ENCODE results near the gene NACC1.

NACC1 gene

DNA sequence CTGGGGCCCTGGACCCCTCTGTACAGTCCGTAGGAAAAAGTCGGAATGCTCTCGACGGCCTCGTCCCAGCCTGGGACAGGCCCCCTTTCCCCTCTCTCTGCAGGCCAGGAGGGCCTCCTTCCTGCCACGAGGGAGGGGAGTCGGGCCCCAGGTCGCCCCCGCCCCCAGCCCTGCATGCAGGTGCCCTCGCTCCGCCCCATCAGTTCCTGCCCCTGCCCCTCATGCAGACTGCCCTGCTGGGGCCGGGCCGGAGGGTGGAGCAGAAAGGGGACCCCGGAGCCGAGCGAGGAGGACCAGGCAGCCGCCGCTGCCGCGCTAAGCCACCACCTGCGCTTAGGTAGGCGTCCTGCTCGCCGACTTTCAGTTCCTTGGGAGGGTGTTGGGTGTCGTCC lies 22.7 kb upstream of the NACC1 start:
- no peaks in the 10 kb centered on the region for H3K9me3 ChIP-seq (replicated peaks in 1 of 11)
- peaks cover 71 to 95% (median 90%) of the 10 kb centered on the region in 10 experiments for H3K4me1 ChIP-seq
- H3K36me3 ChIP-seq: peaks cover 0 to 19% (median 16%) of the 10 kb centered on the region in 11 experiments; a peak in 18 of 22 replicates
- H3K4me3 ChIP-seq: peak overlapping the region; percentile 54 to 86 (median 67)
- H3K9ac ChIP-seq: peak overlapping the region; percentile 43 to 96 (median 78); a peak in 21 of 22 replicates
- no peak for TF ChIP-seq Cebpa-rat (IDR thresholded peaks at IDR 0.05)
- H3K27ac ChIP-seq: peak overlapping the region in 10 of 11 experiments; percentile 32 to 87 (median 74); a peak in 17 of 22 replicates
- peak overlapping the region; percentile 79 to 100 (median 98) for H3K4me2 ChIP-seq
- H4K20me1 ChIP-seq: peaks cover 1 to 48% (median 18%) of the 10 kb centered on the region in 11 experiments; a peak in 18 of 22 replicates
- peaks cover 0 to 29% (median 20%) of the 10 kb centered on the region in 11 experiments; a peak in 14 of 22 replicates for H3K27me3 ChIP-seq

- peak overlapping the region; percentile 54 to 86 (median 67) for H3K4me3 ChIP-seq
Observed at GRCh38 chr19:13095934-13096927, 21.8 kb upstream of the NACC1 start.

GRCh38 chr19:13097033-13097462 lies 21.0 kb upstream of the NACC1 start:
- Histone ChIP-seq H3K4me2 (peak overlapping the region; percentile 79 to 100 (median 98)), H3K36me3 (peaks cover 0 to 32% (median 20%) of the 10 kb centered on the region in 11 experiments; a peak in 19 of 22 replicates), H3K9ac (peak overlapping the region; percentile 70 to 96 (median 79)), H3K9me3 (replicated peaks in 1 of 11) (no peaks in the 10 kb centered on the region), H4K20me1 (peaks cover 3 to 58% (median 34%) of the 10 kb centered on the region in 11 experiments; a peak in 19 of 22 replicates), H3K27me3 (peaks cover 0 to 29% (median 20%) of the 10 kb centered on the region in 11 experiments; a peak in 14 of 22 replicates), H3K27ac (peak overlapping the region; percentile 60 to 87 (median 74)), H3K4me1 (peaks cover 63 to 94% (median 88%) of the 10 kb centered on the region in 10 experiments), H3K4me3 (peak overlapping the region; percentile 43 to 86 (median 67))
- no peak for TF ChIP-seq Cebpa-rat (IDR thresholded peaks at IDR 0.05)

More at GRCh38 chr19:13095934-13096927, 21.8 kb upstream of the NACC1 start:
- Histone ChIP-seq H3K4me1 (peaks cover 71 to 95% (median 90%) of the 10 kb centered on the region in 10 experiments), H4K20me1 (peaks cover 3 to 52% (median 26%) of the 10 kb centered on the region in 11 experiments; a peak in 18 of 22 replicates), H3K4me2 (peak overlapping the region; percentile 79 to 100 (median 98)), H3K9me3 (replicated peaks in 1 of 11) (no peaks in the 10 kb centered on the region), H3K36me3 (peaks cover 0 to 27% (median 20%) of the 10 kb centered on the region in 11 experiments; a peak in 19 of 22 replicates), H3K27me3 (peaks cover 0 to 29% (median 20%) of the 10 kb centered on the region in 11 experiments; a peak in 14 of 22 replicates), H3K9ac (peak overlapping the region; percentile 70 to 96 (median 79)), H3K27ac (peak overlapping the region; percentile 60 to 87 (median 74); a peak in 20 of 22 replicates)
- no peak for TF ChIP-seq Cebpa-rat (IDR thresholded peaks at IDR 0.05)

- Histone ChIP-seq H3K9ac (peak overlapping the region; percentile 70 to 96 (median 79)), H3K4me2 (peak overlapping the region; percentile 79 to 100 (median 98)), H3K4me1 (peaks cover 57 to 94% (median 83%) of the 10 kb centered on the region in 10 experiments), H3K4me3 (peak overlapping the region; percentile 43 to 86 (median 67)), H3K27ac (peak overlapping the region; percentile 60 to 87 (median 74)), H3K36me3 (peaks cover 0 to 32% (median 20%) of the 10 kb centered on the region in 11 experiments; a peak in 19 of 22 replicates), H3K9me3 (replicated peaks in 1 of 11) (no peaks in the 10 kb centered on the region), H4K20me1 (peaks cover 3 to 58% (median 35%) of the 10 kb centered on the region in 11 experiments; a peak in 19 of 22 replicates), H3K27me3 (peaks cover 0 to 29% (median 20%) of the 10 kb centered on the region in 11 experiments; a peak in 14 of 22 replicates)
- TF ChIP-seq Cebpa-rat (IDR thresholded peaks at IDR 0.05): no peak
Observed at GRCh38 chr19:13097463-13098258, 20.4 kb upstream of the NACC1 start.

DNA sequence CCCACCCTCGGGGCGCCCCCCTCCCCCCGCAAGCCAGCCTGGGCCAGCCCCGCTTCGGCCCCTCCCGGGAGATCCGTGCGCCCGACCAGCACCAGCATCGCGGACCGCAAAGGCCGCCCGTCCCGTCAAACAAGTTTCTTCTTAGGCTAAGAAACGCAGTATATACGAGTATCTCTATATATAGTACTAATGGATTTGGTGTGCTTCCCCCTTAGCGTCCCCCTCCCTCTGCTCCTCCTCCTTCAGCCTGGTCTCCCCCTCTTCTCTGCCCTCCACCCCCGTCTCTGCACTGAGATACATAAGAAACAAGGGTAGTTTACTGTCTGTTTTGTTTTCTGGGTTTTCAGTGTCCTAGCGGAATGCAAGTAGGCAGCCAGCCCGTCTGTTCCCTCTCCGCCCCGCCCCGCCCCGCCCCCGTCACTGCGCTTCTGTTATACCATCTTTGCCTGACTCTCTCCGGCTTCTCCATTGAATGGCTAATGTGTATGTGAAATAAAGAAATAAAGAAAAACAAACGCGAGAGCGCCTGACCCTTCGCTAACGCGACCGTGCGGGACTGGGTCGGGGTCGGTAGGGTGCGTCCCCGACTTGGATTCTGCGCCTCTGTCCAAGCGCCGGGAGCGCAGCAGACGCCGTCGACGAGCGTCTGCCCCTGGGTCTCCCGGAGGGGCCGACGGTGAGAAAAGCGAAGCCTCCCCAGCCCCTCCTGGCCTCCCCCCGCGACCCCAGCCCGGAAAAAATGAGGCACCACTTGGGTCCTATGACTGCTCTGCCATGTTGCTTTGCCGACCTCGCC lies 19.6 kb upstream of the NACC1 start:
- H3K27ac ChIP-seq: peak overlapping the region; percentile 70 to 87 (median 81)
- peaks cover 55 to 93% (median 79%) of the 10 kb centered on the region in 10 experiments for H3K4me1 ChIP-seq
- peak overlapping the region; percentile 48 to 87 (median 78) for H3K4me3 ChIP-seq
- peaks cover 3 to 55% (median 35%) of the 10 kb centered on the region in 11 experiments; a peak in 19 of 22 replicates for H4K20me1 ChIP-seq
- TF ChIP-seq Cebpa-rat (IDR thresholded peaks at IDR 0.05): no peak
- H3K9ac ChIP-seq: peak overlapping the region; percentile 70 to 98 (median 80)
- H3K27me3 ChIP-seq: peaks cover 0 to 29% (median 20%) of the 10 kb centered on the region in 11 experiments; a peak in 14 of 22 replicates
- peak overlapping the region; percentile 79 to 100 (median 98) for H3K4me2 ChIP-seq
- H3K36me3 ChIP-seq: peaks cover 0 to 32% (median 20%) of the 10 kb centered on the region in 11 experiments; a peak in 19 of 22 replicates
- H3K9me3 ChIP-seq (replicated peaks in 1 of 11): no peaks in the 10 kb centered on the region

GRCh38 chr19:13099073-13099999 lies 18.7 kb upstream of the NACC1 start:
- peak overlapping the region; percentile 48 to 87 (median 78) for H3K4me3 ChIP-seq

More at GRCh38 chr19:13099073-13099999, 18.7 kb upstream of the NACC1 start:
- Histone ChIP-seq H3K4me1 (peaks cover 56 to 91% (median 78%) of the 10 kb centered on the region in 10 experiments), H4K20me1 (peaks cover 3 to 50% (median 35%) of the 10 kb centered on the region in 11 experiments; a peak in 19 of 22 replicates), H3K36me3 (peaks cover 0 to 32% (median 20%) of the 10 kb centered on the region in 11 experiments; a peak in 19 of 22 replicates), H3K27me3 (peaks cover 0 to 29% (median 20%) of the 10 kb centered on the region in 11 experiments; a peak in 14 of 22 replicates), H3K4me2 (peak overlapping the region; percentile 79 to 100 (median 98)), H3K27ac (peak overlapping the region; percentile 70 to 87 (median 81)), H3K9me3 (replicated peaks in 1 of 11) (no peaks in the 10 kb centered on the region), H3K9ac (peak overlapping the region; percentile 70 to 98 (median 80))
- no peak for TF ChIP-seq Cebpa-rat (IDR thresholded peaks at IDR 0.05)

All from BLaER1 treated with 17β-estradiol and CSF1 and Interleukin-3, amounts not matched to agents 10 nM and 100 nM (cell line).